Activated T-cell treated with anti-CD3 and anti-CD28 coated beads, Interleukin-2, amount 50 U/mL, for 24 hours (primary cell): ENCODE data around the gene PRR5.
"Not testable (repeated sequence)": the region's sequence is repeated elsewhere in the genome, so short reads cannot be mapped to it uniquely, and the experiment has no call there.

Experiments
- DNase-seq: peaks from one replicate; pipeline ENCODE4 v3.0.0-alpha.2; 2020
- H3K27ac Mint-ChIP-seq: 2 replicates; pipeline ENCODE4 v1.8.0; 2020; ENCODE audit warnings: mild to moderate bottlenecking, mixed read lengths
- H3K27me3 Mint-ChIP-seq: 2 replicates; pipeline ENCODE4 v1.8.0; 2020; ENCODE audit warnings: mixed read lengths
- H3K36me3 Mint-ChIP-seq: 2 replicates; pipeline ENCODE4 v1.8.0; 2020; ENCODE audit warnings: low read depth, mixed read lengths
- H3K4me1 Mint-ChIP-seq: 2 replicates; pipeline ENCODE4 v1.8.0; 2020; ENCODE audit warnings: low read depth, mixed read lengths
- H3K4me3 Mint-ChIP-seq: 2 replicates; pipeline ENCODE4 v1.8.0; 2020; ENCODE audit warnings: mild to moderate bottlenecking, moderate library complexity, mixed read lengths
- H3K9me3 Mint-ChIP-seq: 2 replicates; pipeline ENCODE4 v1.8.0; 2020; ENCODE audit warnings: mixed read lengths

The PRR5 gene

DNA sequence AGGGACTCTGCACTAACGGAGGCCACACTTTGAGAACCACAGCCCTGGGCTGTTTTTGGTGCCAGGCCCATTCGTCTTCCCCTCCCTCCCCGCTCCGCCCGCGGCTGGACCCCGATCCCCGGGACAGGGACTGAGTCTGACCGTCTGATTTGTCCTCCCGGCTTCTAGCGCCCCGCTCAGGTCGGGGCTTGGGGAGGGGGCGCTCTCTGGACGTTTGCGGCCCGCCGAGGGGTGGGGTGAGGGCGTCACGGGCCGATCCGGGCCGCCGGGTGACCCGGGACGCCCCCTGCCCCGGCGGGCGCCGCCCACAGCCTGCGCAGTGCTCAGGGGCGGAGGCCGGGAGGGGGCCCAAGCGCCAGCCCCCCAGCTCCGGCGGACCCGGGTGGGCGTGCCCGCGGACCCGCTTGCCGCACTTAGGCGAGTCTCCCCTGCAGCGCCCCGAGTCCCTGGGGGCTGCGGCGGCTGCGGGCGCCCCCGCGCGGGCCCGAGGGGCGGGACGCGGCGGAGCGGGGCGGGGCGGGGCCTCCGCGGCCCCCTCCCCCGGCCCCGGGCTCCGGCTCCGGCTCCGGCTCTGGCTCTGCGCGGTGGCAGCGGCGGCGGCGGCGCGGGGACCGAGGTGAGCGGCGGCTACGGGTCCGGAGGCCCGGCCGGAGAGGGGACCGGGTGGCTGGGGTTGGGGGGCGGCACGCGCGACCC is 33.7 kb upstream of the PRR5 start:
- Mint-ChIP-seq H3K4me1 (peaks cover 60% of the 10 kb centered on the region), H3K4me3 (peak overlapping the region; percentile 68), H3K27ac (peak overlapping the region; percentile 73), H3K9me3 (no peaks in the 10 kb centered on the region), H3K36me3 (no peaks in the 10 kb centered on the region), H3K27me3 (no peaks in the 10 kb centered on the region)
- DNase-seq = peak; percentile 65

DNA sequence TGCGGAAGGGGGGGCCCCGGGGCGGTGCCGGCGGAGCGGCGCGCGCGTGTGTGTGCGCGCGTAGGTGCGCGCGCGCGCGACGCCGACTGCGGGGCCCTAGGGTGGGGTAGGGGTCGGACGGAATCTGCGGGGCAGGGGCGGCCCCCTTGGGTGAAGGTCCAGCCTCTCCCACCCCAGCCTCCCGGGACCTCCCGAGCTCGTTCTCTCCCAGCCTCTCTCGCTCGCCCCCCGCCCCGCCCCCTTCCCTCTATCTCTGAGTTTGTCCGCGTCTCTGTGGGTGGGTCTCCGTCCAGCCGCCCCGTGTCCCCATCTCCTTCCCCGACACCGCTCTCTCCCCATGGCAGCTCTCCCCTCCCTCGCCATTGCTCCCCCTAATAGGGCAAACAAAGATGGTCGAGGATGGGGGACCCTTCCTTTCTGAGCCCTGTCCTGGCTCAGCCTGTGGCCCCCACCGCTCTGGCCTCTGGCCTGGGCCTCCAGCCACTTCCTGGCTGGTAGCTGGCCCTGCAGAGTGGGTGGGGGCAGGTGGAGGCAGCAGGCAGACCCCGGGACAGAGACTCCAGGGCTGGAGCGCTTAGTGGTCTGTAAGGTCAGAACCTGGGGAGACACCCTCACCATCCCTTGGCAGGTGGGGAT is 33.0 kb upstream of the PRR5 start:
- H3K36me3 Mint-ChIP-seq = no peaks in the 10 kb centered on the region
- peaks cover 53% of the 10 kb centered on the region for H3K4me1 Mint-ChIP-seq
- H3K4me3 Mint-ChIP-seq = peak overlapping the region; percentile 71
- no peaks in the 10 kb centered on the region for H3K27me3 Mint-ChIP-seq
- peak overlapping the region; percentile 55 for H3K27ac Mint-ChIP-seq
- H3K9me3 Mint-ChIP-seq = no peaks in the 10 kb centered on the region
- DNase-seq = no peak

DNA sequence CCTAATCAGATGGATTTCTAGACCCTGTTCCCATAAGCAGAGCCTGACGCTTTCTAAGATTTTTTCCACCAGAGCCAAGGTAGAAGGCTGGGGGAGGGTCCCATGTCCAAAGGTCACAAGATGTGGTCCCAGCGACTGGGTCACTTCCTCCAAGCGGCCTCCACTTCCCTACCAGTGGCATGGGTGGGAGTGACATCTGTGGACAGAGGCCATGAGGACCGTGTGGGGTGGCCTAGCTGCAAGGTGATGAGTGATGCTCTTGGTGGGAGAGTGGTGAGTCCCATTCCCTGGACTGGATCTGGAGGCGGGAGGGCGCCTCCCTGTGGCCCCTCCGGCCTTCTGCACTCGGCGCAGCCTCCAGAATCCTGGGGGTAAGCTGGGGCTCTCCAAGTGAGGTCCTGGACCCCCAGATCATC is 32.4 kb upstream of the PRR5 start:
- Mint-ChIP-seq H3K27me3 (no peaks in the 10 kb centered on the region), H3K4me1 (peaks cover 47% of the 10 kb centered on the region)
- no peak for DNase-seq

GRCh38 chr22:44670220-44670988 is 31.6 kb upstream of the PRR5 start:
- peaks cover 41% of the 10 kb centered on the region for H3K4me1 Mint-ChIP-seq
- H3K27me3 Mint-ChIP-seq = no peaks in the 10 kb centered on the region
- H3K4me3 Mint-ChIP-seq = peak overlapping the region; percentile 71
- no peak overlapping the region for H3K27ac Mint-ChIP-seq
- DNase-seq = no peak
- no peaks in the 10 kb centered on the region for H3K36me3 Mint-ChIP-seq
- H3K9me3 Mint-ChIP-seq = no peaks in the 10 kb centered on the region

More for the DNA sequence above, 32.4 kb upstream of the PRR5 start:
- no peaks in the 10 kb centered on the region for H3K9me3 Mint-ChIP-seq
- H3K27ac Mint-ChIP-seq = no peak overlapping the region
- H3K36me3 Mint-ChIP-seq = no peaks in the 10 kb centered on the region
- peak overlapping the region; percentile 71 for H3K4me3 Mint-ChIP-seq

GRCh38 chr22:44671742-44672141 is 30.3 kb upstream of the PRR5 start:
- no peak for DNase-seq
- Mint-ChIP-seq H3K4me1 (peaks cover 39% of the 10 kb centered on the region), H3K27me3 (no peaks in the 10 kb centered on the region), H3K36me3 (no peaks in the 10 kb centered on the region), H3K27ac (no peak overlapping the region), H3K9me3 (no peaks in the 10 kb centered on the region), H3K4me3 (no peak overlapping the region)

DNA sequence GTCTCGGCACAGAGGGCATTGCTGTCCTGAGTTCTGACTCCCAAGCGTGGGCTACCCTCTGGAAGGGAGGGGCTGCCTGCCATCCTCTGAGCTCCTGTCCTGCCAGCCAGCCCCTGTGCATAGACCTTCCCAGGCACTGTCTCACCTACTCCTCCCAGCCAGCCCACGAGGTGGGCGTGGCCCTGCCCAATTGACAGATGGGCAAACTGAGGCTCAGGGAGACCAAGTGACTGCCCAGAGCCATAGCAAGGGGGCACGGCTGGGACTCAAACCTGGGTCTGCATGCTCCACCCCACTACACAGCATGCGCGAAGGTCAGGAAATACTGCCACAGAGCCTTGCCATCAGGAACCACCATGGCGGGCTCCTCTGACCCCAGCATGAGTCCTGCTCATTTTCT is 29.4 kb upstream of the PRR5 start:
- no peak for DNase-seq
- no peaks in the 10 kb centered on the region for H3K36me3 Mint-ChIP-seq
- H3K4me3 Mint-ChIP-seq = no peak overlapping the region
- no peaks in the 10 kb centered on the region for H3K9me3 Mint-ChIP-seq
- H3K4me1 Mint-ChIP-seq = peaks cover 40% of the 10 kb centered on the region
- no peak overlapping the region for H3K27ac Mint-ChIP-seq
- no peaks in the 10 kb centered on the region for H3K27me3 Mint-ChIP-seq

- Mint-ChIP-seq H3K36me3 (no peaks in the 10 kb centered on the region), H3K4me1 (peaks cover 36% of the 10 kb centered on the region), H3K27ac (no peak overlapping the region), H3K9me3 (no peaks in the 10 kb centered on the region), H3K4me3 (no peak overlapping the region), H3K27me3 (no peaks in the 10 kb centered on the region)
- no peak for DNase-seq
These were observed 28.6 kb upstream of the PRR5 start for GRCh38 chr22:44673406-44673805.

DNA sequence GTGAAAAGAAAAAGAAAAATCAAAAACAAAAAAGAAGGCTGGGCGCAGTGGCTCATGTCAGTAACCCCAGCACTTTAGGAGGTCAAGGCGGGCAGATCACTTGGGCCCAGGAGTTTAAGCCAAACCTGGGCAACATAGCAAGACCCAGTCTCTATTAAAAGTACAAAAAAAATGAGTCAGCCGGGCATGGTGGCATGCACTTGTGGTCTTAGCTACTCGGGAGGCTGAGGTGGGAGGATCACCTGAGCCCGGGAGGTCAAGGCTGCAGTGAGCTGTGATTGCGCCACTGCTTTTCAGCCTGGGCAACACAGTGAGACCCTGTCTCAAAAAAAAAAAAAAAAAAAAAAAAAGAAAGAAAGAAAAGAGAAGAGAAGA is 26.0 kb upstream of the PRR5 start:
- not testable (repeated sequence) for H3K4me3 Mint-ChIP-seq, H3K9me3 Mint-ChIP-seq, DNase-seq, H3K27me3 Mint-ChIP-seq, H3K36me3 Mint-ChIP-seq, H3K27ac Mint-ChIP-seq
- H3K4me1 Mint-ChIP-seq = peaks cover 28% of the 10 kb centered on the region

DNA sequence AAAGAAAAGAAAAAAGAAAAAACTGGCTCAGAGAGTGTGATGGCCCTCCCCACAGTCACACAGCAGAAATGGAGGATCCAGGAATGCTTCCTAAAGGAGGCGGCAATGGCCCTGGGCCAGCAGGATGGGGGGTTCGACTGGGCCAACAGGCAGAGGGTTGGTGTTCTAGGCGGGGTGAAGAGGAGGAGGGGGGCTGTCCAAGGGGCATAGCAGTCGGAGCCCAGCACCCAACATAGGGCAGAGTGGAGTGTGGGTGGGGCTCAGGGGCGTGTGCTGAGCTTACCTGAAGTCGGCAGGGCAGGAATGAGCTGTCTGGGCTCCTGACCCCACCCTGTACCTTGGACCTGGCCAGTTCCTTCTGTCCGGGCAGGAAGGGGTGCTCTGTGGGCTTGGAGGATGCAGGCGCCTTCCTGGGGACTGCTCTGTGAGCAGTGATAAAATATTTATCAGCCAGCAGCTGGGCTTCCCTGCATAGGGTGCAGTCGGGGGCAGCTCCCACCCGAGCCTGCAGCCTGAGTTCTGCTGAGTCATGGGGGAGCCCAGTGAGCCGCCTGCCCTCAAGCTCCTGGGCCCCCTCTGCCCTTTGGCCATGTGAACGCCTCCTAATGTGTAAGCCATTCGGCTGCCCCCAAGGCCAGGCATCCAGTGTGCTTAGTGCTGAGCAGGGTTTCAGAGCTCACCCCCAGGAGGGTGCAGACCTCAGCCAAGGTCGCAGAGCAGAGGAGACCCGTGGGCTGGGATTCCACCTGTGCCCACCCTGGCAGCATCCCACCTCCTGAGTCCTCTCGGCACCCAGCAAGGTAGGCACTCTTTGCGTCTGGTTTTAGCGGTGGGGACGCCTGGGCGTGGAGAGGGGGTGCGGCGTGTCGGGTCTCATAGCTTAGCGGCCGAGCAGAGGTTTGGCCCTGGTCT is 25.3 kb upstream of the PRR5 start:
- no peak for DNase-seq
- Mint-ChIP-seq H3K4me3 (peak overlapping the region; percentile 48), H3K4me1 (peaks cover 29% of the 10 kb centered on the region), H3K36me3 (no peaks in the 10 kb centered on the region), H3K27ac (peak overlapping the region; percentile 44), H3K27me3 (no peaks in the 10 kb centered on the region), H3K9me3 (no peaks in the 10 kb centered on the region)

DNA sequence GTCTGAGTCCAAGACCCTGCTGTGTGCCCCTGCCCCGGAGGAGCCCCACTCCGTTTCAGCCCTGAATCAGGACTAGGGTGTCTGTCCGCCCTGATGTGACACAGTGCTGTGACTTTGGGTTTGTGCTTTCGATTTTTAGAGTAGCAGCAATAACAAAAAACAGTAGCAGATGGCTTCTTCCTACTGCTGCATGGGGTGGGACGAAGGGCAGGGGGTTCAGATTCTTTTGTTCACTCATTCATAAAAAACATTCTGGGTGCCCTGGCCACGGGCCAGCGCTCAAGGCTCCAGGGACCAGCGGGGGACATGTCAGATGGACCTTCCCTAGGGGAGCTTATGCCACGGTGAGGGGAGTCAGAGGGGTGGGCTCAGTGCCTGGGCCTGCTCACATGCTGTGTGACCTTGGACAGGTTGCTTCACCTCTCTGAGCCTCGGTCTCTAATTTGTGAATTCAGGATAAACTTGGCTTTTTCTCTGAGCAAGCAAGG is 24.6 kb upstream of the PRR5 start:
- H3K4me3 Mint-ChIP-seq = peak overlapping the region; percentile 48
- H3K9me3 Mint-ChIP-seq = no peaks in the 10 kb centered on the region
- DNase-seq = no peak
- no peaks in the 10 kb centered on the region for H3K36me3 Mint-ChIP-seq
- peak overlapping the region; percentile 44 for H3K27ac Mint-ChIP-seq
- H3K4me1 Mint-ChIP-seq = peaks cover 29% of the 10 kb centered on the region
- no peaks in the 10 kb centered on the region for H3K27me3 Mint-ChIP-seq

- Mint-ChIP-seq H3K9me3 (no peaks in the 10 kb centered on the region), H3K27me3 (no peaks in the 10 kb centered on the region), H3K27ac (no peak overlapping the region), H3K4me1 (peaks cover 35% of the 10 kb centered on the region), H3K36me3 (no peaks in the 10 kb centered on the region), H3K4me3 (no peak overlapping the region)
- no peak for DNase-seq
These were observed 24.0 kb upstream of the PRR5 start for GRCh38 chr22:44677871-44678555.

DNA sequence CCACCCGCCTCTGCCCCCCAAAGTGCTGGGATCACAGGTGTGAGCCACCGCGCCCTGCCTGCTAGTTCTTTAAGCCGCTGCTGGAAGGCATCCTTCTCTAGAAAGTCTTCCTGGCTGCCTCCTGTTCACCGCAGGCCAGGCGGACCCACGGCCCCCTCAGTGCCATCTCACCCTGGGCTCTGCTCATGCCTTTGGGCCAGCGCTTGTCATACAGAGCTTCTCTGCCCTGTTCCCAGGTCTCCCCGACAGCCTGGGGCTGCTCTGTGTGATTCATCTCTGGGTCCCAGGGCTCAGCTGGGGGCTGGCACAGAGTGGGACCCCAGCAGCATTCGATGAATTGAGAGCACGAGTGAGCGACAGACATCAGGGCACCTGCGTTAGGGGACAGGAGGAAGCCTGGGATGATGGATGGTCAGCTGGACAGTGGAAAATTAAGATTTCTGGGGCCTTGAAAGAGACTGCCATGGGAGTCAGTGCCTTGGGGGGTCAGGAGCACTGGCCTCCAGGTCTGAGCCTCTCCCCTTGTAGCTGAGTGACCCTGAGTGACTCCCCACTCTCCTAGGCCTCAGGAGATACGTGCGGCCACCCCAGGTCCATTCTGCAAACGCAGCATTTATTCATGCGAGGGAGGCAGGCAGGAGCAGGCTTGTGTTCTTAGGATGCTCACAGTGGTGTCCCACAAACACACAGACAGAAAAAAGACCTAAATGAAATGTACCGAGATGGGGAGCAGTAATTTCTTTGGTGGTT is 23.3 kb upstream of the PRR5 start:
- Mint-ChIP-seq H3K36me3 (no peaks in the 10 kb centered on the region), H3K4me1 (peaks cover 42% of the 10 kb centered on the region), H3K4me3 (no peak overlapping the region), H3K27ac (no peak overlapping the region), H3K27me3 (no peaks in the 10 kb centered on the region), H3K9me3 (no peaks in the 10 kb centered on the region)
- no peak for DNase-seq

DNA sequence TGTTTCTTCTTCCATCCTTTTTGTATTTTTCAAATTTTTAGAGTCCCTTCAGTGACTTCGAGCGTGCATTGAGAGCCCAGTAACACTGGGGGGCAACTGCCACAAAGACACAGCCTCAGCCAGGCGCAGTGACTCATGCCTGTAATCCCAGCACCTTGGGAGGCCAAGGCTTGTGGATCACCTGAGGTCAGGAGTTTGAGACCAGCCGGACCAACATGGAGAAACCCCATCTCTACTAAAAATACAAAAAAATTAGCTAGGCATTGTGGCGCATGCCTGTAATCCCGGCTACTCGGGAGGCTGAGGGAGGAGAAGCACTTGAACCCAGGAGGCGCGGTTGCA is 22.7 kb upstream of the PRR5 start:
- H3K4me3 Mint-ChIP-seq, H3K9me3 Mint-ChIP-seq, DNase-seq, H3K27me3 Mint-ChIP-seq, H3K36me3 Mint-ChIP-seq, H3K27ac Mint-ChIP-seq: not testable (repeated sequence)
- peaks cover 46% of the 10 kb centered on the region for H3K4me1 Mint-ChIP-seq
